Endothelial cell (in vitro differentiated cells): ENCODE measurements around the gene GNAS. TPM values are rescaled to one million over a fixed set of nuclear protein-coding genes. Genes with fewer than 3 reads are reported as not detected.
A peak's percentile ranks its signal among the peaks of the same experiment; 100 is the strongest.

Source experiments
- DNase-seq: peaks from one replicate; pipeline ENCODE4 v3.0.0; 2021; ENCODE audit warnings: low spot score
- H3K27ac Mint-ChIP-seq: one replicate; pipeline ENCODE4 v1.8.0; 2021; ENCODE audit warnings: mixed read lengths, inconsistent platforms; ENCODE audit not compliant: unreplicated experiment
- H3K27me3 Mint-ChIP-seq: one replicate; pipeline ENCODE4 v1.8.0; 2021; ENCODE audit warnings: mild to moderate bottlenecking, moderate library complexity, mixed read lengths, inconsistent platforms; ENCODE audit not compliant: unreplicated experiment
- H3K36me3 Mint-ChIP-seq: one replicate; pipeline ENCODE4 v1.8.0; 2021; ENCODE audit warnings: mild to moderate bottlenecking, low read depth, mixed read lengths, inconsistent platforms; ENCODE audit not compliant: unreplicated experiment
- H3K4me1 Mint-ChIP-seq: one replicate; pipeline ENCODE4 v1.8.0; 2021; ENCODE audit warnings: mild to moderate bottlenecking, mixed read lengths, inconsistent platforms; ENCODE audit not compliant: unreplicated experiment
- H3K4me3 Mint-ChIP-seq: one replicate; pipeline ENCODE4 v1.8.0; 2021; ENCODE audit warnings: mild to moderate bottlenecking, mixed read lengths, inconsistent platforms; ENCODE audit not compliant: unreplicated experiment
- H3K9me3 Mint-ChIP-seq: one replicate; pipeline ENCODE4 v1.8.0; 2021; ENCODE audit warnings: mixed read lengths, inconsistent platforms; ENCODE audit not compliant: unreplicated experiment
- total RNA-seq: library from RNA; stranded (reverse); fragmentation: NEBNext Ultra II Directional; extraction: Animal tissue kit (Norgen Biotek cat#: 25700); gene quantifications from one replicate; pipeline ENCODE4 v1.2.1, GENCODE V29; 2021; ENCODE audit not compliant: unreplicated experiment
- TF ChIP-seq, protein P1 (sequence below): fragments of 200-600 bp; sonication (generic); IDR thresholded peaks from one replicate; pipeline ENCODE4 v1.5.0; 2021; ENCODE audit warnings: antibody characterized with exemption; ENCODE audit not compliant: unreplicated experiment

The GNAS gene
- total RNA-seq, 1 donor from 2014 or later = 1,989 TPM

DNA sequence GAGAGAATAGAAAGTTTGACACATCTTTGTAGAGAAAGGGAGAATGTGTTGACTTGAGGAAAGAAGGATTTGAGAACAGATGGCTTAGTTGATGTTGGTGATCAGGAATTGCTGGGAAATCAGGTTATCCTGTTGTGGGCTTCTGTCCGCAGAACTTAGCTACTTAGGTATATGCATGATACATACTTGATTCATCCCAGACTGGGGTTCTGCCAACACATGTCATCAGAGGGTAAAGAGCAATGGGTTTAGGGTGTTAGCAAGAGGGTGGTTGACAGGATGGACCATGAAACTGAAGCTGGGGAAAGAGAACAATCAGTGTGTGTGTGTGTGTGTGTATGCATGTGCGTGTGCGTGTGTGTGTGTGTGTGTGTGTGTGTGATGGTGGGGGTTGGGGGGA is 78.0 kb downstream of the GNAS start:
- H3K27me3 Mint-ChIP-seq = peaks cover 3% of the 10 kb centered on the region
- H3K36me3 Mint-ChIP-seq = no peaks in the 10 kb centered on the region
- TF ChIP-seq, protein P1, sequence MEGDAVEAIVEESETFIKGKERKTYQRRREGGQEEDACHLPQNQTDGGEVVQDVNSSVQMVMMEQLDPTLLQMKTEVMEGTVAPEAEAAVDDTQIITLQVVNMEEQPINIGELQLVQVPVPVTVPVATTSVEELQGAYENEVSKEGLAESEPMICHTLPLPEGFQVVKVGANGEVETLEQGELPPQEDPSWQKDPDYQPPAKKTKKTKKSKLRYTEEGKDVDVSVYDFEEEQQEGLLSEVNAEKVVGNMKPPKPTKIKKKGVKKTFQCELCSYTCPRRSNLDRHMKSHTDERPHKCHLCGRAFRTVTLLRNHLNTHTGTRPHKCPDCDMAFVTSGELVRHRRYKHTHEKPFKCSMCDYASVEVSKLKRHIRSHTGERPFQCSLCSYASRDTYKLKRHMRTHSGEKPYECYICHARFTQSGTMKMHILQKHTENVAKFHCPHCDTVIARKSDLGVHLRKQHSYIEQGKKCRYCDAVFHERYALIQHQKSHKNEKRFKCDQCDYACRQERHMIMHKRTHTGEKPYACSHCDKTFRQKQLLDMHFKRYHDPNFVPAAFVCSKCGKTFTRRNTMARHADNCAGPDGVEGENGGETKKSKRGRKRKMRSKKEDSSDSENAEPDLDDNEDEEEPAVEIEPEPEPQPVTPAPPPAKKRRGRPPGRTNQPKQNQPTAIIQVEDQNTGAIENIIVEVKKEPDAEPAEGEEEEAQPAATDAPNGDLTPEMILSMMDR = no peak
- H3K27ac Mint-ChIP-seq = no peak overlapping the region
- H3K9me3 Mint-ChIP-seq = no peaks in the 10 kb centered on the region
- DNase-seq = no peak
- H3K4me3 Mint-ChIP-seq = no peak overlapping the region
- no peaks in the 10 kb centered on the region for H3K4me1 Mint-ChIP-seq

DNA sequence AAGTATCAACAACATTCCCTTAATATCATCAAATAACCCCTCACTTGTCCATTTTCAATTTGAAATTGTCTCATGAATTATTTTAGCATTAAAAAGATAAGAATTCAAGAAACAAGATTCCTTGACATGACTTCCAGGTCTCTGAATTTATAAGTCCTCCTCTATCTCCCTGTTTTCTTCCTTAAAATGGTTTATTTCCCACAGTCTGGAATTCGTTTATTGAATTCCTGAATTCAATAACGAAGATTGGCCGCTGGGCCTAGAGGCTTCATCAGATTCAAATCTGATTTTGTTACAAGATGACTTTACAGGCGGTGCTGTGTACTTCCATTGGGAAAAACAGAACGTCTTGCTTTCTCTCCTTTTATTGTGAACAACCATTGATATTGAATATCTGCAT is 79.7 kb downstream of the GNAS start:
- Mint-ChIP-seq H3K4me3 (no peak overlapping the region), H3K36me3 (no peaks in the 10 kb centered on the region), H3K9me3 (no peaks in the 10 kb centered on the region), H3K27ac (no peak overlapping the region), H3K4me1 (no peaks in the 10 kb centered on the region), H3K27me3 (peaks cover 3% of the 10 kb centered on the region)
- TF ChIP-seq, protein P1 = no peak
- DNase-seq = no peak

DNA sequence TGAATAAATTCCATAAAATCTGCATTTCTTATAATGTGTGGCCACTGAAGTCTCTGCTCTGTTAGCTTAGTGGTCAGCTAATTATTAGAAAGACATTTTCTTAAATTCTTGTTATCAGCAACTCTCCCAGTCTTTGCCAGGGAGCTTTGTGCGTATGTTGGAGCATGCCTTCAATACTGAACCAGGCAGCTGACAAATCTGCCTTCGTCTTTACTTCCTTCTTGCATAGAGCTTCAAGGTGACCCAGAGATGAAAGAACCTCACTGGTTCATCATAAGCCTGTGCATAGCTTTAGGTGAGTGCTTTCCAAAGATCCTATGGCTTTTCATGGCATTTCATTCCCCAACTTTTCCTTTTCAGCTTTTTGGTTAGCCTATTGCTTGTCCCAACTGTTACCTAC is 85.6 kb downstream of the GNAS start:
- no peak overlapping the region for H3K4me3 Mint-ChIP-seq
- H3K36me3 Mint-ChIP-seq = no peaks in the 10 kb centered on the region
- DNase-seq = no peak
- no peaks in the 10 kb centered on the region for H3K9me3 Mint-ChIP-seq
- TF ChIP-seq, protein P1 = no peak
- H3K27me3 Mint-ChIP-seq = peaks cover 1% of the 10 kb centered on the region
- H3K27ac Mint-ChIP-seq = peak overlapping the region; percentile 42
- H3K4me1 Mint-ChIP-seq = peaks cover 27% of the 10 kb centered on the region

DNA sequence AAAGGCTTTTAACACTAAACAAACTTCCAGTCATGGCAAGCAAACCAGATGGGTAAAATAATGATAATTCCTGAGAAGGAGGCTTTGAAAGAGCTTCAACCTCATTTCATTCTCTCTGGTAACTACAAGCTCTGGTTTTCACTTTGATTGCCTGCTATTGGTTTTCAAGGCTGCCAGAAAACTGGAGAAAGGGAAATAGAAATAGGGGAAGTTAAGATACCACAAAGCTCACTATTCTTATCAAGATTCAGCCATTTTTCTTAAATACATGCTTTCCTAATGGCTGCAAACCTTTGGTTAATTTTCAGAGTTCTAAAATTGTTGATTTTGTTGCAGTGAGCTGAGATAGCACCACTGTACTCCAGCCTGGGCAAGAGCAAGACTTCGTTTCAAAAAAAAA is 86.0 kb downstream of the GNAS start:
- no peak for DNase-seq
- no peak overlapping the region for H3K4me3 Mint-ChIP-seq
- peak overlapping the region; percentile 42 for H3K27ac Mint-ChIP-seq
- peaks cover 1% of the 10 kb centered on the region for H3K27me3 Mint-ChIP-seq
- no peaks in the 10 kb centered on the region for H3K9me3 Mint-ChIP-seq
- no peaks in the 10 kb centered on the region for H3K36me3 Mint-ChIP-seq
- TF ChIP-seq, protein P1 = no peak
- H3K4me1 Mint-ChIP-seq = peaks cover 27% of the 10 kb centered on the region

DNA sequence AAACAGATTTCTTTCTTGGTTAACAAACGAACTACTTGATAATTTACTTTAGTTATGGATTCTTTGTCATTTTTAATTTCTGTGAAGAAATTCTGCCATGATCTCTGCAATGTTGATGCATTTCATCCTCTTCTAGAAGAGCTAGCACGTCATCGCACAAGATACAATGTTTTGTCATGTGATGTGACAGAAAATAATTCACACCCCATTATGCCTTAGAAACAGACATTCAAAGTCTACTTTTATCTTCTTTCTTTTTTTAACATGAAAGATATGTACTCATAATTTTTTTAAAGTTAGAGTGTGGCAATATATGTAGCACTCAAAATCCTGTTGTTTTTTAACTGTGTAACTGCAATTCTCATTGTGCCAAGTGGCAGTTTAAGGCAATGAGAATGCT is 89.0 kb downstream of the GNAS start:
- Mint-ChIP-seq H3K27me3 (no peaks in the 10 kb centered on the region), H3K4me1 (peaks cover 30% of the 10 kb centered on the region), H3K9me3 (no peaks in the 10 kb centered on the region), H3K4me3 (no peak overlapping the region), H3K27ac (no peak overlapping the region), H3K36me3 (no peaks in the 10 kb centered on the region)
- no peak for DNase-seq
- TF ChIP-seq, protein P1 = no peak
